K562 treated with DMSO at 1 percent for 24 hours (cell line): ENCODE data around the gene ERVK3-1. TPM values are rescaled to one million over a fixed set of nuclear protein-coding genes. Genes with fewer than 3 reads are reported as not detected.

Source experiments
- total RNA-seq: library from RNA; unstranded; fragments of 300-600 nt; gene quantifications from 2 replicates; pipeline ENCODE4 v1.2.3, GENCODE V29; 2022; ENCODE audit warnings: low read depth; ENCODE audit not compliant: insufficient read depth

ERVK3-1 gene, protein sequence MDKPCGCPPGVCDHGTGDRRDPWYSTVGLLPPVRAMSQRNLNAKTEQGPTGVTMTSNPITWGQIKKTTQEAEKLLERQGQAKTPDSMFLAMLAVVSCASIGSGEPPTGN
- total RNA-seq: 79.3 and 90.5 TPM in 2 replicates

DNA sequence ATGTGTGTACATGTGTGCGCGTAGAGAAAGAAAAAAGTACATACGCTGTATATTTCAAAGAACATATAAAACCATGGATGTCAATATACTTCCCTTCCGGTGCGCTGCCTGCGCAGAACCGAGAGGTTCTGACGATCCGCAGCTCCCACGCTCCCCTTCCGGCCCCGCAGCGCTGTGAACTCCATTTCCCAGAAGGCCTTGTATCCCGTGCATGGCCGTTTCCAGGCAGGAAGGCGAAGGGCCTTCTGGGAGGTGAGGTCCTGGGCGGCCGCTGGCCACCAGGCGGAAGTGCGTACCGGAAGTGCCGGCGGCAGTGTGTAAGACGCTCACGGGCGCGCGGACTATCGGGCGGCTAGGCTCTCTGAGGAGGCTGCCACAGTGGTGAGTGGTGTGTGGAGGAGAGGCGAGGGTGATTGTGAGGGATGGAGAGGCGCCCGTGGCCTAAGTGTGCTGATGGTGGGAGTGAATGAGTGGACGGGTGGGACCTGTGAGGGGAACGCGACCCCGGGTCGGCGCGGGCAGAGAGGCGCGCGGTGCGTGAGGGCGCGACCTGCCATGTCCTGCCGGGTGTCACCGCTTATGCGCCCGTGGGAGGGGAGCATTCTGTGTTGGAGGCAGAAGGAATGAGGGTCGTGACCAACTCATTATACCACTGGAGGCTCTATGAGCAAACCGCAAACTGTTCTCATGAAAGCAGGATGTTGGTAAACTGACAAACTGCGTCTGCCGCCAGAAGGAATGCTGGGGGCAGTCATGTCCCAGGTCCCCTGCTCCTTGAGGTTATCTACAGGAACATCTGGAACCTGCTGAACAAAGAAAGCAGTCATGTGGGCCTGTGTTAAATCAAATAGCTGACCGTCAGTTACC is at the start of gene ERVK3-1:
ERVK3-1 (plus strand) TSS at position 313 of the 867 bp plus-strand sequence. CDS start 6,792 bp downstream, outside the sequence.

DNA sequence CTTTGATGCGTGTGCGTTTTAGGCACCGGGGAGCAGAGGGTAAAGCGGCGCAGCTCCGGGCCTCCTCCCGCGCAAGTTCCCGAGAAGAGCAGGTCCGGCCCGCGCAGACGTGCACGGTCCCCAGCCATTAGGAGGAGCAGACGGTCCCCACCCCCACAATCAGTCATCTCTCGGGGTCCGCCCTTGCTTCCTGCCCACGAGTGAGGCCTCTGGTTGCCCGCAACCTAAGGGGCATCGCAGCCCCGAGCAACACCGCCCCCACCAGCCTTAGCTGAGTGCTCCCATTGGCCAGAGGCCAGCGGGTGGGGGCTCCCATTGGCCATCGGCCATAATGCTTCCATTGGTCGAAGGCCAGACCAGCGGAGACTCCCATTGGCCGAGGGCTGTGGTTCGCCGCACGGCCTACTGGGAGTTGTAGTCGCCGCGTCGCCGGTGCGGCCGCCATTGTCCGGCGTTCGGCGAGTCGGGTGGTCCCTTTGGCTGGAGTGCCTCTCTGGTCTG is 26.6 kb upstream of the ERVK3-1 start, which contains the start of gene ZNF8:
ZNF8 (plus strand) TSS at position 415 of the 501 bp plus-strand sequence. CDS start 127 bp downstream, outside the sequence.

DNA sequence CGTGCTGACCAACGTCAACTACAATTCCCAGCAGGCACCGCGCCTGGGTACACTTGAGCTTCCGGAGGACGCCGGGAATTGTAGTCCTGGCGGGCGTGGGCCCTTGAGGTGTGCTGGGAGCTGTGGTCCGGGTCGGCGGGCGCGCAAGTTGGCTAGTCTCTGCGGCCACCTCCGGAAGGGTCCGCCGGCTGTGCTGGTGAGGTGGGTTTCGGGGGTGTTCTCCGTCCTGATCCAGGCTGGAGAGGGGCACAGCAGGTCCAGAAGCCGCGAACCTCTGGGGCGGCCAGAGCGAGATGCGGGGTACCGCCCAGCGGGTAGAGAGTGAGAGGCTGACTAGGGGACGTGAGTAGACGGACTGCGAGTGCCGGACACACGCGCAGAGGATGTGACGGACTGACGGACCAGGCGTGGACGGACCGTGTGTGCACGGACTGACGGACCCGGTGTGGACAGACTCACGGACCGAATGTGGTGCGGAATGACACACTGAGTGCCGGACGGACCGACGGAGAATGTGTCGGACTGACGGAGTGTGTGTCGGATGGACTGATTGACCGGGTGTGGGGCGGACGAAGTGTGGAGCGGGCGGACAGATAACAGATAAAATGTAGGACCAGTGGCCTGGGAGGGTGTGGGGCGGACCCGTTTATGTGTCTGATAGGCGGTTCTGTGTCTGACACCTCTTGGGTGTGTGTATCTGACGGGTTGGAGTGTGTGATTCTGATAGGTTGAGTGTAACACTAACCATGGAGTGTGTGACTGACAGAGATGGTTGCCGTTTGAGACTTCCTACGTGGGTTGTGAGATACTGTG is 21.9 kb downstream of the ERVK3-1 start, which contains the start of gene ZSCAN22:
ZSCAN22 (plus strand) TSS at position 81 of the 813 bp plus-strand sequence. CDS start 7,809 bp downstream, outside the sequence.

GRCh38 chr19:58352760-58353671 is 47.8 kb downstream of the ERVK3-1 start, which contains the start of gene A1BG:
Gene A1BG (minus strand): TSS chr19:58353492. CDS start chr19:58353437, 55 bp downstream.

GRCh38 chr19:58362272-58362994 is 57.3 kb downstream of the ERVK3-1 start, which contains the start of gene ZNF497:
Gene ZNF497 (minus strand): TSS chr19:58362751. CDS start chr19:58357635, 5,116 bp downstream.

Other genes starting within 250 kb of the ERVK3-1 start
- gene ZNF135, start 246.1 kb upstream of the ERVK3-1 start, total RNA-seq: 0.14 and 0.32 TPM in 2 replicates
- gene ZSCAN18, start 207.1 kb upstream of the ERVK3-1 start, total RNA-seq: 7.9 and 11.5 TPM in 2 replicates
- gene ZNF329, start 154.6 kb upstream of the ERVK3-1 start, total RNA-seq: 2.6 and 2.7 TPM in 2 replicates
- gene ZNF274, start 122.3 kb upstream of the ERVK3-1 start, total RNA-seq: 33.1 and 33.2 TPM in 2 replicates
- 28.3 and 28.5 TPM in 2 replicates for gene ZNF544, start 76.5 kb upstream of the ERVK3-1 start, total RNA-seq
- gene ZNF8, start 26.4 kb upstream of the ERVK3-1 start, total RNA-seq: 1.5 and 1.7 TPM in 2 replicates
- 2.2 and 3.1 TPM in 2 replicates for gene ZSCAN22, start 21.6 kb downstream of the ERVK3-1 start, total RNA-seq
- gene A1BG, start 48.1 kb downstream of the ERVK3-1 start, total RNA-seq: 53.9 and 61.3 TPM in 2 replicates
- gene ZNF497, start 57.4 kb downstream of the ERVK3-1 start, total RNA-seq: 6.2 and 6.8 TPM in 2 replicates
- 5.8 and 6.7 TPM in 2 replicates for gene ZNF837, start 75.7 kb downstream of the ERVK3-1 start, total RNA-seq
- gene RPS5, start 81.9 kb downstream of the ERVK3-1 start, total RNA-seq: 5,699 and 5,966 TPM in 2 replicates
- gene RNF225, start 90.3 kb downstream of the ERVK3-1 start, total RNA-seq: not detected in 2 replicates
- gene ZNF584, start 103.3 kb downstream of the ERVK3-1 start, total RNA-seq: 31.3 and 34.8 TPM in 2 replicates
- gene ZNF132, start 134.8 kb downstream of the ERVK3-1 start, total RNA-seq: 0.44 and 1.00 TPM in 2 replicates
- gene ZNF324B, start 146.2 kb downstream of the ERVK3-1 start, total RNA-seq: 7.5 and 10.6 TPM in 2 replicates
- 16.9 and 19.2 TPM in 2 replicates for gene ZNF324, start 161.7 kb downstream of the ERVK3-1 start, total RNA-seq
- gene ZNF446, start 171.0 kb downstream of the ERVK3-1 start, total RNA-seq: 15.2 and 15.7 TPM in 2 replicates
- 19.7 and 26.5 TPM in 2 replicates for gene SLC27A5, start 206.6 kb downstream of the ERVK3-1 start, total RNA-seq
- 20.5 and 25.2 TPM in 2 replicates for gene ZBTB45, start 214.4 kb downstream of the ERVK3-1 start, total RNA-seq
- gene TRIM28, start 238.7 kb downstream of the ERVK3-1 start, total RNA-seq: 902 and 994 TPM in 2 replicates
- gene CHMP2A, start 249.7 kb downstream of the ERVK3-1 start, total RNA-seq: 154 and 169 TPM in 2 replicates